NCI-H526 treated with DMSO at 0.1 percent for 48 hours (cell line): ENCODE data around the gene RFX6.

Source experiments
- DNase-seq: peaks from one replicate; lab custom pipeline; 2025; lab: John Stamatoyannopoulos, UW

The RFX6 gene

GRCh38 chr6:116966675-116967576 lies 89.9 kb downstream of the RFX6 start:
- no peak for DNase-seq

- DNase-seq, result peak; percentile 34
Measured at GRCh38 chr6:116969211-116969863, 92.3 kb downstream of the RFX6 start.

DNA sequence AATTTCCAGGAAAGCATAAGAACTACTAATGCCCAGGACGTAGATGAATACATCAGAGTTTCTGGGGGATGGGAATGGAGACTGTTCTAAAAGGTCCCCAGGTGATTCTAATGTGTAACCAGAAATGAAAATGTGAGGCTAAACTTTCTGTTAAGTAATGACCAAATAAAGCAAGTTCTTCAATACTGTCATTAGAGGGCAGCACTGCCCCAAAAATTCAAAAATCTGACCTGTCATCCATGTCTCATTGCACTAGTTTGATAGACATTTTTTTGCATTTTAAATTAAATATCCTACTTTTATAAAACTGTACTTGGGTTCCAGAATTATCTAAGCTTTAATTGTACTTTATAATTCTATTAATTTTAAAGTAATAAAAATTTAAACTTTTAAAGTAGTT lies 94.9 kb downstream of the RFX6 start:
- peak; percentile 31 for DNase-seq

DNA sequence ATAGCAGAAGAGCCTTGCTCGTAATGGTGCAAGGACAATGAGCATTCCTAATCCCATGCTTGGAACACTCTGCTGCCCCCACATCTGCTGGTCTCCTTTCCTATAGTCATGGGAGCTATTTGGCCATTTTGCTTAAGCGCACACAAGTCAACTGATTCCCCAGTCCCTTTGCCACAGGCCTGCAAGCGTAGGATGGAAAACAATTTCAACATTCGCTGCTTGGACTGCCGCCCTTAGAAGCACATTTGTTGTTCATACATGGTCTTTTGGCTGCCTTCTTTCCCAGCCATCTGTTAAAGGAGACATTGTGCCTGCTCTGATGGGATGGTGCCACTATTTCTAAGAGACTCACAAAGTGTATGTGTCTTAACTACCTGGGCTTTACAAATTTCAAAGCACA lies 96.9 kb downstream of the RFX6 start:
- DNase-seq, result no peak

GRCh38 chr6:116974526-116975316 lies 97.7 kb downstream of the RFX6 start:
- DNase-seq, result no peak

GRCh38 chr6:116975600-116975999 lies 98.6 kb downstream of the RFX6 start:
- no peak for DNase-seq

DNA sequence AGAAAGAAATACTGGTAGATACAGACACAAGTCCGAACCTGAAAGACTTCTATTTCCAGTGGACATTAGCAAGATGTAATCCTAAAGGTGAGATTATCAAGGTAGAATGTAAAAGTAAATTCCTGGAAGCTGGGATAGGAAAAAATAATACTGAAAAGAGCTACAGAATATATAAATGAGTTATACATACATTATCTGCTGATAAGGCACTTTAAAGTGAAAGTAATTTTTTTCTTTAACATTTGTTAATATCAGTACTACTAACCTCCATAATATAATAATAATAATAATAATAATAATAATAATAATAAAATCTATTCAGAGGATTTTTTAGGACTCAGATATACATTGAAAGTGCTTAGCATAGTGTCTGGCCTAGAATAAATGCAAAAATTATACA lies 102.5 kb downstream of the RFX6 start:
- no peak for DNase-seq
